ENCODE results near the gene HELZ. TPM values are rescaled to one million over a fixed set of nuclear protein-coding genes. Genes with fewer than 3 reads are reported as not detected.

HELZ gene
- total and polyA plus RNA-seq, 2 donors (not counting 3 experiments of a cell fraction or from before 2014, with no cell fraction given), result 8.0 to 47.3 TPM

DNA sequence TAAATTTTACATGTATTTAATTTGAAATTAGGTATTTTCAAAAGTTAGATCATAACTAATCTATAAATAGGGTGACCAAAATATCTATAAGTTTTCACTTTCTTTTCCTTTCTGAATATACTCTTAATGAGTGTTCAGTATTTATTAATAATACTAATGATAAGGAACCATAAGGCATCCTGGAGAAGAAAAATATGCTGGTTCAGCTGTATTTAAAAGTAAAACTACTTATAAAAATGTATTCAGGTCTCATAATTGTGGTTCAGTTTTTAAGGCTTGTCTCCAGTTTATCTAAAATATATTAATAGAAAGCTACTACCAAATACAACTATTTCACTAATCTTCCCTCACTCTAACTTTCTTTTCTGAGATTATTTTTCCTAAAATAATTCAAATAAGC lies 67.3 kb downstream of the HELZ start:
- Histone ChIP-seq H3K9me1 (replicated peaks; ENCODE audit: control insufficient read depth, extremely low read depth, insufficient read depth, low read length) (no peaks in the 10 kb centered on the region), H4K20me1 (replicated peaks; ENCODE audit: control insufficient read depth, extremely low read depth, insufficient read depth, low read length) (no peaks in the 10 kb centered on the region), H3K9ac (replicated peaks; ENCODE audit: extremely low read depth, insufficient read depth, low read length) (no peak overlapping the region), H3K9me3 (replicated peaks; ENCODE audit: control insufficient read depth, insufficient read depth, low read length) (no peaks in the 10 kb centered on the region), H3K36me3 (ENCODE audit: control insufficient read depth in 2 of 2, extremely low read depth in 1 of 2, insufficient read depth in 2 of 2, low read length in 2 of 2) (peaks cover 3 to 8% of the 10 kb centered on the region in 2 experiments), H3K79me2 (ENCODE audit: control insufficient read depth, insufficient read depth, low read length) (no peaks in the 10 kb centered on the region), H2AFZ (ENCODE audit: low read depth, low read length) (no peak overlapping the region), H3K4me2 (ENCODE audit: insufficient read depth, low read length) (no peak overlapping the region), H3K4me1 (ENCODE audit: control insufficient read depth, extremely low read depth, insufficient read depth, low read length) (no peaks in the 10 kb centered on the region), H3K4me3 (replicated peaks in 1 of 3; ENCODE audit: insufficient read depth in 1 of 3, low read depth in 1 of 3, low read length in 3 of 3) (no peak overlapping the region), H3K27ac (ENCODE audit: insufficient read depth, low read depth, low read length) (no peak overlapping the region), H3K27me3 (ENCODE audit: control insufficient read depth in 2 of 2, insufficient read depth in 2 of 2, low read length in 2 of 2) (no peaks in the 10 kb centered on the region)
- ChIA-PET POLR2A (no interaction called here), CTCF (interaction anchor here (1.3 to 3.4 kb wide), 4 partner anchors 10 to 24 kb away, joined by 3 to 9 read pairs (median 3); no protein-coding TSS in a partner anchor)
- intact Hi-C loops (cut with micrococcal nuclease) (no loop called here), dilution Hi-C loops (cut with MboI; ENCODE audit: extremely low pct_ligation_motif_present, low sequenced_read_pairs) (no loop called here)
- BruUV-seq (replicated peaks), result no TSS peak
- FAIRE-seq (no peak), DNase-seq (ENCODE audit: low read depth, low spot score) (no peak)
- TF ChIP-seq GATA2 (IDR thresholded peaks at IDR 0.05; ENCODE audit: insufficient read depth, insufficient read length, low read depth, low read length) (no peak), MYC (IDR thresholded peaks at IDR 0.05; ENCODE audit: low read depth, low read length) (no peak), POLR2AphosphoS5 (IDR thresholded peaks at IDR 0.05; ENCODE audit: insufficient read depth, low read depth, low read length) (no peak), JUN (IDR thresholded peaks at IDR 0.05; ENCODE audit: borderline replicate concordance, insufficient read depth, insufficient read length, low read depth) (no peak), POLR2A (IDR thresholded peaks at IDR 0.05; ENCODE audit: low read depth, low read length) (no peak), FOS (IDR thresholded peaks at IDR 0.05; ENCODE audit: borderline replicate concordance, insufficient read depth, low read length) (no peak), EZH2 (IDR thresholded peaks at IDR 0.05; ENCODE audit: borderline replicate concordance, low read depth, low read length, severe bottlenecking) (no peak)
- TF ChIP-seq, protein P1, sequence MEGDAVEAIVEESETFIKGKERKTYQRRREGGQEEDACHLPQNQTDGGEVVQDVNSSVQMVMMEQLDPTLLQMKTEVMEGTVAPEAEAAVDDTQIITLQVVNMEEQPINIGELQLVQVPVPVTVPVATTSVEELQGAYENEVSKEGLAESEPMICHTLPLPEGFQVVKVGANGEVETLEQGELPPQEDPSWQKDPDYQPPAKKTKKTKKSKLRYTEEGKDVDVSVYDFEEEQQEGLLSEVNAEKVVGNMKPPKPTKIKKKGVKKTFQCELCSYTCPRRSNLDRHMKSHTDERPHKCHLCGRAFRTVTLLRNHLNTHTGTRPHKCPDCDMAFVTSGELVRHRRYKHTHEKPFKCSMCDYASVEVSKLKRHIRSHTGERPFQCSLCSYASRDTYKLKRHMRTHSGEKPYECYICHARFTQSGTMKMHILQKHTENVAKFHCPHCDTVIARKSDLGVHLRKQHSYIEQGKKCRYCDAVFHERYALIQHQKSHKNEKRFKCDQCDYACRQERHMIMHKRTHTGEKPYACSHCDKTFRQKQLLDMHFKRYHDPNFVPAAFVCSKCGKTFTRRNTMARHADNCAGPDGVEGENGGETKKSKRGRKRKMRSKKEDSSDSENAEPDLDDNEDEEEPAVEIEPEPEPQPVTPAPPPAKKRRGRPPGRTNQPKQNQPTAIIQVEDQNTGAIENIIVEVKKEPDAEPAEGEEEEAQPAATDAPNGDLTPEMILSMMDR (IDR thresholded peaks at IDR 0.05; ENCODE audit: extremely low read depth in 1 of 2, insufficient read depth in 1 of 2, low read depth in 1 of 2, low read length in 2 of 2), result no peak
- TF ChIP-seq, protein P2, sequence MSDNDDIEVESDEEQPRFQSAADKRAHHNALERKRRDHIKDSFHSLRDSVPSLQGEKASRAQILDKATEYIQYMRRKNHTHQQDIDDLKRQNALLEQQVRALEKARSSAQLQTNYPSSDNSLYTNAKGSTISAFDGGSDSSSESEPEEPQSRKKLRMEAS (IDR thresholded peaks at IDR 0.05; ENCODE audit: insufficient read depth, insufficient read length), result no peak
